DMS 273 treated with DMSO at 0.1 percent for 48 hours (cell line): ENCODE measurements around the gene IL12A.

Experiments used
- DNase-seq: peaks from one replicate; lab custom pipeline; 2025; lab: John Stamatoyannopoulos, UW

IL12A gene

DNA sequence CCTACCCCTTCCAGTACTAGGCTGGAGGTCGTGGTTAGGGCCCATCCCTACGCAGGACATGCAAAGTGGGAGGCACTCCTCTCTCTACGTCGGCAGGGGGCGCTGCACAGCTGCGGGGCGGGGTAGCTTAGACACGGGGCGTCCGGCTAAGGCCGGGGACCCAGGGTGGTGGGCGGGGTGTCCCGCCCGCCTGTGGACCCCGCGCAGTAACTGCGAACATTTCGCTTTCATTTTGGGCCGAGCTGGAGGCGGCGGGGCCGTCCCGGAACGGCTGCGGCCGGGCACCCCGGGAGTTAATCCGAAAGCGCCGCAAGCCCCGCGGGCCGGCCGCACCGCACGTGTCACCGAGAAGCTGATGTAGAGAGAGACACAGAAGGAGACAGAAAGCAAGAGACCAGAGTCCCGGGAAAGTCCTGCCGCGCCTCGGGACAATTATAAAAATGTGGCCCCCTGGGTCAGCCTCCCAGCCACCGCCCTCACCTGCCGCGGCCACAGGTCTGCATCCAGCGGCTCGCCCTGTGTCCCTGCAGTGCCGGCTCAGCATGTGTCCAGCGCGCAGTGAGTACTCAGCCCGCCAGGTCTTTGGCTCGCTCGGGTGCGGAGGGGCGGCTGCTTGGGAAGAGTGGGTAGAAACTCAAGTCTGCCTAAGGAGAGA is at the start of gene IL12A:
TSS of gene IL12A (plus strand) at position 219 of the 655 bp plus-strand sequence.
- DNase-seq: peak; percentile 51

GRCh38 chr3:159941038-159942000 is 47.3 kb upstream of the IL12A start:
- DNase-seq: no peak

- DNase-seq: no peak
Observed at GRCh38 chr3:159944781-159945180, 43.9 kb upstream of the IL12A start.

GRCh38 chr3:159945930-159946329 is 42.7 kb upstream of the IL12A start:
- DNase-seq: no peak

DNA sequence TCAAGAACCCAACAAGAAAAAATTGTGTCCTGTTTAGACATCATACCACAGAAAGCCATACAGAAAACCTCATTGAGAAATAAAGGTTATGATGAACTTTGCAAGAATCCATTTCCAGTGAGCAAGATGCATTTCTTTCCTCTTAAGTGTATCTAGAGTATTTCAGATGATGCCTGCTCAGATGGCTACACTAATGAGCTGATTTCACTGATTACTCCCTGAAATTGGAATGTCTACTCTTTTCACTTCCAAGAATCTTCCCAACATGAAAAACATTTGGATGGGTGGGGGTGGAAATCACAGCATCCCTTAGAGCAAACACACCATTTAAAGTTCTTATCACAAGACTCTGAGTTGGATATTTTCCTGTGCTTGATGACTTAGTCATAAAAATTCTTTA is 41.4 kb upstream of the IL12A start:
- no peak for DNase-seq

DNA sequence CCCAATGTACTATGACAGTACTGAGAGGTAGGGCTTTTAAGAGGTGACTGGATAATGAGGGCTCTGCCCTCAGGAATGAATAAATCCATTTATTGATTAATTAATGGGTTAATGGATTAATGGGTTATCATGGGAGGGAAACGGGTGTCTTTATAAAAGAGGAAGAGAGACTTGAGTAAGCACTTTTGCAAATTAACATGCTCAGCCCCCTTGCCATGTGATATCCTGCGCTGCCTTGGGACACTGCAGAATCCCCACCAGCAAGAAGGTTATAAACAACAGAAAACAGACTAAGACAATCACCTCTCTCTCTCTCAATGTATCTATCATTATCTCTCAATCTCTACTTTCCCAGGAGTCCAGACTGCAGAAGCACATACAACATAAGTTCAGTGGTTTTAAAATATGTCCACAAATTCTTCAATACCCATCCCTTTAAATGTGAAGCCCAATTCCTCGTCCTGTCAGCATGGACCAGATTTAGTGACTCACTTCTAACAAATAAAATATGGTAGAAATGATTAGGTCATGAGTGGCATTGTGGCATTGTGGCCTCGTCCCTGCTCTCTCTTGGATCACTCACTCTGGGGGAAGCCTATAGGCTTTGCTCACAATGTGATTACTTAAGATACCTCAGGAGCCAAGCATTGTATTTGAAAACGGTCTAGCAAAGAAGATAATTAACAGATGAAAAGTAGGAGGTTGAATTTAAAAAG is 40.0 kb upstream of the IL12A start:
- no peak for DNase-seq

GRCh38 chr3:159950156-159950898 is 38.3 kb upstream of the IL12A start:
- DNase-seq: no peak

GRCh38 chr3:159951540-159951939 is 37.1 kb upstream of the IL12A start:
- DNase-seq: no peak

- no peak for DNase-seq
Observed at GRCh38 chr3:159953325-159954085, 35.1 kb upstream of the IL12A start.

- DNase-seq: no peak
Observed at GRCh38 chr3:159960188-159961148, 28.2 kb upstream of the IL12A start.

DNA sequence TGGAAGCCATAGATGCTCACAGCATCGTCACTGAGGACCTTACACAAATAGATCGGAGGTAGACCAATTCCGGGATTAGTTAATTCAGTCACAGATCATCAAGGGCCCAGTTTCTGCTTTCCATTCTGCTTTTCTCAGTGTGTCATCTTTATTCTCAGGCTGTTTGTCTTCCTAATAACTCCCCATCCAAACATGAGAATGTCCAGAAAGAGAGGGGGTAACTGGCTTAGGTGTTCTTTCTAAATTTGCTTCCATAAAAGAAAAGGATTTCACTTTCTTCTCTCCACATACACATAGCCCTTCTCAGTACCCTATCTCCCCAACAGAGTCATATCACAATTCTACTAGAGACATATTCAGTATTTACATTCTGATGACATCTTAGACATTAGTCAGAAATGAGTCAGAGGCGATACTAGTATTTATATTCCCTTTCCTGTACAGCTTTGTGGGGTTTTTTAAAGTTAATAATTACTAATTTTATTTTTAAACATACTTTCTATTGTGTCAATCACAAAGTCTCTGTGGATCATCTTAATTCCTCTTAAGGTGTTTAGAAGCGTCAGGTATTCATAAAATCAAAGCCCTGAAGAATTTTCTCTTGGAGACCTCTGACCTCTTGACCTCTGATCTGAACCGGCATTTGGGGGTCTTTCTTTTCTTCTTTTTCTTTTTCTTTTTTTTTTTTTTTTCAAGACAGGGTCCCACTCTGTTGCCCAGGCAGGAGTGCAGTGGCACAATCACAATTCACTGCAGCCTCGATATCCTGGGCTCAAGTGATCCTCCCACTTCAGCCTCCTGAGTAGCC is 24.3 kb upstream of the IL12A start:
- no peak for DNase-seq

DNA sequence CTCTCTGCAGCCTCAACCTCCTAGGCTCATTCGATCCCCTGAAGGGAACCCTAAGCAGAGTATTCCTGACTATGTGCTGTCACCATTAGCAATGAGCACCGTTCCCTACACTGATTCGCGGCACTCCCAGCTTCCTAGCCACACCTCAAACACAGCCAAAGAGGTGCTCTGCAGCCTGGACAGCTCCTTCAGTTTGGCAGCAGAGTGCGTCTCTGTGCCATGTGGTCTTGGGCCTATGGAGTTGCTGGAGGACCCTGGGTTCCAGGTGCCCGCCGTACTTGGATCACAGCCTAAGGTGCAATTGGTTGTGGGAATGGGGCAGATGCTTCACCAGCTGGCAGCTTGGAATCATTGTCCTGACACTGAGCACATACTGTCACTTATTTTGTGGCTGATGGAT is 17.3 kb upstream of the IL12A start:
- peak; percentile 64 for DNase-seq

GRCh38 chr3:159977295-159977694 is 11.3 kb upstream of the IL12A start:
- no peak for DNase-seq

DNA sequence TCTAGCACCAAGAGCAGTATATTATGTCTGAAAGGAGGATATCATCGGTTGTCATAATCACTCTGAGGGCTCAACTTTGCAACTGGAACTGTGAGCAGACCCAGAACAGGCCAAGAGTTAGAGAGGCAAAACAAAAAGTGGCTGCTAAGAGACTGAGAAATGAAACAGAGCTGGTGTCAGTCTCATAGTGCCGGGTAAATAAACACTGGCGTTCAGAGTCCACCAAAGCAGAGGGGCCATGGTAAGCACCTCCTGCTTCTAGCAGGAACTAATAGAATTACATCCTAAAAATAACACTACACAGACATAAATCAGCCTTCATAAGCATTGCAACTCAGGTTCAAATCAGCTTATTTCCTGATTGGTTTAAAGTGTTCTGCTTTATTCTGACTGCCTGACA is 10.3 kb upstream of the IL12A start:
- no peak for DNase-seq

GRCh38 chr3:159978918-159979703 is 9.5 kb upstream of the IL12A start:
- no peak for DNase-seq

GRCh38 chr3:159982442-159982974 is 6.1 kb upstream of the IL12A start:
- no peak for DNase-seq

GRCh38 chr3:159987291-159987711 is 1.3 kb upstream of the IL12A start:
- no peak for DNase-seq
